Skeletal muscle tissue (tissue), 4 donors: ENCODE measurements around the gene OR4B1. TPM values are rescaled to one million over a fixed set of nuclear protein-coding genes. Genes with fewer than 3 reads are reported as not detected.
"Not testable (repeated sequence)": the region's sequence is repeated elsewhere in the genome, so short reads cannot be mapped to it uniquely, and the experiment has no call there.

ENCODE experiments used
- H3K27ac ChIP-seq: one replicate; pipeline ENCODE4 v1.7.0; 2013; ENCODE audit warnings: mild to moderate bottlenecking, low read depth, low read length, inconsistent platforms
- H3K27me3 ChIP-seq, 3 donors: one replicate each; pipeline ENCODE4 v1.7.0; 2013; ENCODE audit warnings: low read length in 3 of 3; ENCODE audit not compliant: control insufficient read depth in 3 of 3, insufficient read depth in 3 of 3
- H3K36me3 ChIP-seq, 3 donors: one replicate each; pipeline ENCODE4 v1.7.0; 2013; ENCODE audit warnings: low read length in 3 of 3; ENCODE audit not compliant: control insufficient read depth in 3 of 3, insufficient read depth in 3 of 3
- H3K4me1 ChIP-seq, 3 donors: one replicate each; pipeline ENCODE4 v1.7.0; 2013; ENCODE audit warnings: low read length in 3 of 3, mild to moderate bottlenecking in 3 of 3; ENCODE audit not compliant: control insufficient read depth in 3 of 3, insufficient read depth in 3 of 3
- H3K4me3 ChIP-seq, 3 donors: one replicate each; pipeline ENCODE4 v1.7.0; 2013; ENCODE audit warnings: low read length in 3 of 3
- H3K9ac ChIP-seq, 3 donors: one replicate each; pipeline ENCODE4 v1.7.0; 2013; ENCODE audit warnings: low read length in 3 of 3, mild to moderate bottlenecking in 3 of 3, moderate library complexity in 2 of 3, low read depth in 1 of 3
- H3K9me3 ChIP-seq, 3 donors: one replicate each; pipeline ENCODE4 v1.7.0; 2013; ENCODE audit warnings: low read length in 3 of 3; ENCODE audit not compliant: control insufficient read depth in 3 of 3
- total RNA-seq: library from RNA; depleted of rRNA; stranded (reverse); fragments of >200 nt; gene quantifications from one replicate; pipeline ENCODE4 v1.2.3, GENCODE V29; 2014
- donor health status: Osteomylitis.

OR4B1 gene
- total RNA-seq, 1 donor from 2014 or later = not detected

DNA sequence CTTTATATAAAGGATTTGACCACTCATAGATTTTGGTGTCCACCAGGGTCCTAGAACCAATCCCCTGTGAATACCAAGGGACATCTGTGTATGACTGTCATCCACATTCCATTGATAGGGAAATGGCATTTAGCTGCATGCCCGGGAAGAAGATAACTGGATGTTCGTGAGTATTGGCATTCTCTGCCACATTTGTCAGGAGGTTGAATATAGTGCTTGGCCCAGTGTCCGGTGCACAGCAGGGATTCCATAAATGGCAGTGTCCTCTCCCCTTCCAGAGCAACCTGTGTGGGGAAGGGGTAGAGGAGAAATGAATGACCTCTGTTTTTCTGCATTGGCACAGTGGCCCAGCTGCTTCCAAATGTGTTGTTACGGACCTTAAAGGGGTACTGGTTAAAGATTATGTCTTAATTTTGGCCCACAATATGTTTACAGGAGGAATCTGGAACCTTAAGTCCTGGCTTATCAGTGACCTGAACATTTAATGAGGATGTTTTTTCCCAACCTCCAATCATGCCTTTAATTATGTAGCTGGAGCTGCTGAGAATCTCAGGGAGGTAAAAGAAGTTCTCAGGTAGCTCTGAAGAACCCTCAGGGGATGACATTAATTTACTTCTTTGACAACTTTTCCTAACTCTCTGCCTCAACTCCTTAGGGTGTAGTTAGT, 33.6 kb upstream of the OR4B1 start:
- no peak overlapping the region for H3K27ac ChIP-seq
- no peaks in the 10 kb centered on the region for H3K36me3 ChIP-seq
- H3K9me3 ChIP-seq = no peaks in the 10 kb centered on the region
- no peak overlapping the region for H3K4me3 ChIP-seq
- H3K9ac ChIP-seq = no peak overlapping the region
- H3K27me3 ChIP-seq = peaks cover 0 to under 1% (median 0%) of the 10 kb centered on the region in 3 donors
- no peaks in the 10 kb centered on the region for H3K4me1 ChIP-seq

DNA sequence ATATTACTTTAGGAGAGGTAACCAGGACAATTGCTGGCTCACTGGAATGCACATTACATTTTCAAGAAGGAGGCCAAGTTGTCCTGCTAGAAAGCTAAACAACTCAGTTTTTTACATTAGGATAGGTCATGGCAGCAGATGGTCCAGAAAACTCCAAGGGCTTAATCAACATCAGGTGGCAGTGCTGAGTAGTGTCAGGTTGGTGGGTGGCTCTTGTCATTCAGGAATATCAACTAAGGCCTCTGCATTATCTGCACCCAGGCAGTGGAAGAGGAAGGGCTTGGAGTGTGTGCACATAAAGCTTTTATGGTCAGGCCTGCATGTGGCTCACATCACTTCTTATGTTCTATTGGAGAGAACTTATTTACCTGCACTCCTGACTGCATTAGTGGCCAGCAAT, 32.2 kb upstream of the OR4B1 start:
- H3K36me3 ChIP-seq = no peaks in the 10 kb centered on the region
- no peak overlapping the region for H3K4me3 ChIP-seq
- no peaks in the 10 kb centered on the region for H3K27me3 ChIP-seq
- no peak overlapping the region for H3K9ac ChIP-seq
- no peaks in the 10 kb centered on the region for H3K9me3 ChIP-seq
- no peaks in the 10 kb centered on the region for H3K4me1 ChIP-seq
- H3K27ac ChIP-seq = no peak overlapping the region

DNA sequence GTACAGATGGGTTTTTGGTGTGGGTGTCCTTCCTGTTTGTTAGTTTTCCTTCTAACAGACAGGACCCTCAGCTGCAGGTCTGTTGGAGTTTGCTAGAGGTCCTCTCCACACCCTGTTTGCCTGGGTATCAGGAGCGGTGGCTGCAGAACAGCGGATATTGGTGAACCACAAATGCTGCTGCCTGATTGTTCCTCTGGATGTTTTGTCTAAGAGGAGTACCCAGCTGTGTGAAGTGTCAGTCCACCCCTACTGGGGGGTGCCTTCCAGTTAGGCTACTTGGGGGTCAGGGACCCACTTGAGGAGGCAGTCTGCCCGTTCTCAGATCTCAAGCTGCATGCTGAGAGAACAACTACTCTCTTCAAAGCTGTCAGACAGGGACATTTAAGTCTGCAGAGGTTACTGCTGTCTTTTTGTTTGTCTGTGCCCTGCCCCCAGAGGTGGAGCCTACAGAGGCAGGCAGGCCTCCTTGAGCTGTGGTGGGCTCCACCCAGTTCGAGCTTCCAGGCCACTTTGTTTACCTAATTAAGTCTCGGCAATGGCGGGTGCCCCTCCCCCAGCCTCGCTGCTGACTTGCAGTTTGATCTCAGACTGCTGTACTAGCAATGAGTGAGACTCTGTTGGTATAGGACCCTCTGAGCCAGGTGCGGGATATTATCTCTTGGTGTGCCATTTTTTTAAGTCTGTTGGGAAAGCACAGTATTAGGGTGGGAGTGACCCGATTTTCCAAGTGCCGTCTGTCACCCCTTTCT, 25.5 kb upstream of the OR4B1 start:
- H3K9ac ChIP-seq, H3K4me3 ChIP-seq: not testable (repeated sequence)

GRCh38 chr11:48193876-48194275, 22.7 kb upstream of the OR4B1 start:
- H3K36me3 ChIP-seq = no peaks in the 10 kb centered on the region
- H3K4me1 ChIP-seq = no peaks in the 10 kb centered on the region
- peak overlapping the region in 1 of 3 donors; percentile 38 for H3K4me3 ChIP-seq
- peaks cover 0 to 2% (median 0%) of the 10 kb centered on the region in 3 donors for H3K9me3 ChIP-seq
- H3K27me3 ChIP-seq = peaks cover 0 to 3% (median 0%) of the 10 kb centered on the region in 3 donors
- no peak overlapping the region for H3K27ac ChIP-seq
- H3K9ac ChIP-seq = no peak overlapping the region

More for the DNA sequence above, 25.5 kb upstream of the OR4B1 start:
- not testable (repeated sequence) for H3K27ac ChIP-seq, H3K4me1 ChIP-seq, H3K27me3 ChIP-seq, H3K36me3 ChIP-seq, H3K9me3 ChIP-seq

- H3K4me3 ChIP-seq = no peak overlapping the region
- H3K27me3 ChIP-seq = no peaks in the 10 kb centered on the region
- H3K9ac ChIP-seq = no peak overlapping the region
- no peaks in the 10 kb centered on the region for H3K4me1 ChIP-seq
- H3K27ac ChIP-seq = no peak overlapping the region
- H3K36me3 ChIP-seq = no peaks in the 10 kb centered on the region
- no peaks in the 10 kb centered on the region for H3K9me3 ChIP-seq
Observed at GRCh38 chr11:48207881-48208280, 8.7 kb upstream of the OR4B1 start.

GRCh38 chr11:48210052-48210451, 6.6 kb upstream of the OR4B1 start:
- no peak overlapping the region for H3K9ac ChIP-seq
- no peak overlapping the region for H3K4me3 ChIP-seq
- no peak overlapping the region for H3K27ac ChIP-seq
- H3K36me3 ChIP-seq = no peaks in the 10 kb centered on the region
- no peaks in the 10 kb centered on the region for H3K9me3 ChIP-seq
- H3K4me1 ChIP-seq = no peaks in the 10 kb centered on the region
- no peaks in the 10 kb centered on the region for H3K27me3 ChIP-seq

DNA sequence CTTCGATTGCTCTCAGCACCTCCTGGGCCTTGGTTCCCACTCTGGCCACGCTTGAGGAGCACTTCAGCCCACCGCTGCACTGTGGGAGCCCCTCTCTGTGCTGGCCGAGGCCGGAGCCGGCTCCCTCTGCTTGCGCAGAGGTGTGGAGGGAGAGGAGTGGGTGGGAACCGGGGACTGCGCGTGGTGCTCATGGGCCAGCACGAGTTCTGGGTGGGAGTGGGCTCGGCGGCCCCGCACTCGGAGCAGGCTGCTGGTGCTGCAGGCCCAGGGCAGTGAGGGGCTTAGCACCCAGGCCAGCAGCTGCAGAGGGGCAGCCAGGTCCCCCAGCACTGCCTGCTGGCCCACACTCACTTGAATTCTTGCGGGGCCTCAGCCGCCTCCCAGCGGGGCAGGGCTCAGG, 12.2 kb downstream of the OR4B1 start:
- Histone ChIP-seq H3K9me3 (peaks cover 0 to 2% (median 0%) of the 10 kb centered on the region in 3 donors), H3K4me3 (no peak overlapping the region), H3K4me1 (no peaks in the 10 kb centered on the region)

DNA sequence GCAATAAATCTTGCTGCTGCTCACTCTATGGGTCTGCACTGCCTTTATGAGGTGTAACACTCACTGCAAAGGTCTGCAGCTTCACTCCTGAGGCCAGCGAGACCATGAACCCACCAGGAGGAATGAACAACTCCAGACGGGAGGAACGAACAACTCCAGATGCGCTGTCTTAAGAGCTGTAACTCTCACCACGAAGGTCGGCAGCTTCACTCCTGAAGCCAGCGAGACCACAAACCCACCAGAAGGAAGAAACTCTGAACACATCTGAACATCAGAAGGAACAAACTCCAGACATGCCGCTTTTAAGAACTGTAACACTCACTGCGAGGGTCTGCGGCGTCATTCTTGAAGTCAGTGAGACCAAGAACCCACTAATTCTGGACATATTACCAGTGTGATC, 13.4 kb downstream of the OR4B1 start:
- not testable (repeated sequence) for H3K9me3 ChIP-seq, H3K9ac ChIP-seq, H3K27ac ChIP-seq, H3K4me1 ChIP-seq, H3K4me3 ChIP-seq, H3K27me3 ChIP-seq, H3K36me3 ChIP-seq

More for the DNA sequence above, 12.2 kb downstream of the OR4B1 start:
- no peaks in the 10 kb centered on the region for H3K27me3 ChIP-seq
- H3K9ac ChIP-seq = no peak overlapping the region
- no peak overlapping the region for H3K27ac ChIP-seq
- no peaks in the 10 kb centered on the region for H3K36me3 ChIP-seq

DNA sequence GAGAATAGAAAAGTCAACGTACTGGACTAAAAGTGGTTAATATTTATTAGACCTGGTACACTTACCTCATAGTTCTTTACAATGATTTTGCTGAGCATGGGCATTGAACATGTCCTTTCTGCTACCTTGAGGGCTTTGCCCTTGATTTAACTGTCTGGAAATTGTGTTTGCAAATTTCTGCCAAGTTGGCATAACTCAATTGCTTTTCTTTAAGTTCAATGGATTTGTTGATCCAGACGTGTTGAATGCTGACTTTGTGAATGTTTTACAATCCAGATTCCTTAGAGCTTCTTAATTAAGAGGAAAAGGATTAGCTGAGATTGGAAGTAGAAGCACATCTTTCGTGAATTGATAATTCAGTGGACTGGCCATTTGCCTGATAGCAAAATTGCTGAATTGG, 21.1 kb downstream of the OR4B1 start:
- H3K27ac ChIP-seq = no peak overlapping the region
- H3K4me3 ChIP-seq = no peak overlapping the region
- no peaks in the 10 kb centered on the region for H3K9me3 ChIP-seq
- no peaks in the 10 kb centered on the region for H3K36me3 ChIP-seq
- H3K27me3 ChIP-seq = no peaks in the 10 kb centered on the region
- H3K4me1 ChIP-seq = no peaks in the 10 kb centered on the region
- no peak overlapping the region for H3K9ac ChIP-seq

DNA sequence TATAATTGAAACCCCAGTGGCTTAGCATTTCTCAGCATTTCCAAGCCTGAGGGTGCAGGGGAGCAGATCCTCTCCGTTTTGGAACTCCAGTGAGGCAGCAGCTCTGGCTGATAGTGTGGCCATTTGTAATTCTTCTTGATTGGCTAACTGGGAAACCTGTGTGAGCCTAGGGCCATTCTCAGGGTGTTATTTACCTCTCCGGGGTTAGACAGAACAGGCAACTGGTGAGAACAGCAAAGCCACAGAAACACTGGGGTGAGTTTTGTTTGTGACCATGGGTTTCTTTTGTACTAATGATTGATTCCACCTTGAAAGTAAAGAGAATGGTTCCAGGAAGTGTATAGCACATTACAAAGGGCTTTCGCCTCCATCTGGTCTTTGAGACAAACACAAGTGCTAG, 25.9 kb downstream of the OR4B1 start:
- peaks cover 0 to 4% (median 0%) of the 10 kb centered on the region in 3 donors for H3K9me3 ChIP-seq
- no peak overlapping the region for H3K9ac ChIP-seq

More for the DNA sequence above, 25.9 kb downstream of the OR4B1 start:
- Histone ChIP-seq H3K4me1 (no peaks in the 10 kb centered on the region), H3K4me3 (no peak overlapping the region), H3K27ac (no peak overlapping the region), H3K27me3 (no peaks in the 10 kb centered on the region), H3K36me3 (no peaks in the 10 kb centered on the region)
